Cortex of kidney (tissue), 1 donor: Measurements from ENCODE around the gene CAMK1D.

ENCODE experiments used
- DNase-seq: peaks from one replicate; lab custom pipeline; 2025; lab: John Stamatoyannopoulos, UW

The CAMK1D gene

GRCh38 chr10:12403119-12403518 lies 53.8 kb downstream of the CAMK1D start:
- no peak for DNase-seq

- DNase-seq = no peak
These were observed 56.3 kb downstream of the CAMK1D start for GRCh38 chr10:12405342-12406320.

- DNase-seq = no peak
These were observed 57.5 kb downstream of the CAMK1D start for GRCh38 chr10:12406764-12407400.

GRCh38 chr10:12408472-12408871 lies 59.1 kb downstream of the CAMK1D start:
- DNase-seq = no peak

- no peak for DNase-seq
These were observed 59.8 kb downstream of the CAMK1D start for GRCh38 chr10:12409161-12409560.

GRCh38 chr10:12409613-12410012 lies 60.3 kb downstream of the CAMK1D start:
- DNase-seq = no peak

- DNase-seq = no peak
These were observed 63.5 kb downstream of the CAMK1D start for GRCh38 chr10:12412666-12413368.

GRCh38 chr10:12413369-12413711 lies 64.0 kb downstream of the CAMK1D start:
- no peak for DNase-seq

- no peak for DNase-seq
These were observed 65.1 kb downstream of the CAMK1D start for GRCh38 chr10:12414278-12414989.

GRCh38 chr10:12416344-12417050 lies 67.2 kb downstream of the CAMK1D start:
- DNase-seq = no peak

GRCh38 chr10:12417331-12417730 lies 68.0 kb downstream of the CAMK1D start:
- DNase-seq = no peak

- no peak for DNase-seq
These were observed 68.7 kb downstream of the CAMK1D start for GRCh38 chr10:12418000-12418399.

GRCh38 chr10:12418725-12419261 lies 69.4 kb downstream of the CAMK1D start:
- no peak for DNase-seq

- no peak for DNase-seq
These were observed 70.0 kb downstream of the CAMK1D start for GRCh38 chr10:12419262-12419847.

- no peak for DNase-seq
These were observed 71.3 kb downstream of the CAMK1D start for GRCh38 chr10:12420530-12421120.

- no peak for DNase-seq
These were observed 72.8 kb downstream of the CAMK1D start for GRCh38 chr10:12422189-12422588.

GRCh38 chr10:12423896-12424295 lies 74.5 kb downstream of the CAMK1D start:
- no peak for DNase-seq

- no peak for DNase-seq
These were observed 77.9 kb downstream of the CAMK1D start for GRCh38 chr10:12427276-12427675.

- no peak for DNase-seq
These were observed 79.2 kb downstream of the CAMK1D start for GRCh38 chr10:12428447-12429135.
